T-helper 2 cell (primary cell): ENCODE results near the gene GALNTL6.
"Not testable (repeated sequence)": the region's sequence is repeated elsewhere in the genome, so short reads cannot be mapped to it uniquely, and the experiment has no call there.

Source experiments
- DNase-seq, 5 experiments: peaks; one replicate each; pipeline versions ENCODE4 v3.0.0 to v3.0.0-alpha.2; 2012 to 2022

GALNTL6 gene

DNA sequence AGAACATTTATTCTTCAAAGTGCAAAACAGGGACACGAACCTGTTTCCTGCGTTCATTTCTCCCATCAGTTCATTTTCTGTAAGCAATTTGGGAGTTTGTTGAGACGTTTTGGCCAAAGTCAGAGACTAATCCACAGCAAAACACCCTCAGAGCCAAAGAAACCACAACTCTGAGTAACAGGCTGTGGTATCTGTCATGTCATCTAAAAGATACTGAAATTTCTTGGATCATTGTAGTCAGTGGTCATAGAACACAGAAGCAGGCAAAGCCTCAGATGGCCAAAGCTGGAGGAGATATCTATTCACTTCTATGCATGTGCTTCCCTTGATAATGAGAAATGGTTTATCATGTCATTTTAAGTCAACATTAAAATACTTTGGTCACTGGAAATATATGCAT, 869.8 kb downstream of the GALNTL6 start:
- no peak for DNase-seq

DNA sequence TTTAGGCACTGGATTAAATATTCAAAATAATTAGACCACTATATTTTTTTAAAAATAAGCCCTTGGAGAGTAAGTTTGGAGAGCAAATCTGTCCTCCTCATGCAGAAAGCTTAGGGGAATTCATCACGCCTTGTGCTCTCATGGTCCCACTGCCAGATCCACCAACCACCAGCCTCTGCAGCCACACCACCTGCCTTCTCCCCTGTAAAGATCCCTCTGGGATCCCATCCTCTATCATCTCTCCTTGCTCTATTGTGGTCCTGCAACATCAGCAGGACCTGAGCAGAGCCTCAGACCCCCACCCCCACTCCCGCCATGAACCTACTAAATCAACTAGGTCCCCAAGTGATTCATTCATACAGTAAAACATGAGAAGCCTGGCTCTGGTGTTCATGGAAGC, 872.8 kb downstream of the GALNTL6 start:
- DNase-seq = no peak

DNA sequence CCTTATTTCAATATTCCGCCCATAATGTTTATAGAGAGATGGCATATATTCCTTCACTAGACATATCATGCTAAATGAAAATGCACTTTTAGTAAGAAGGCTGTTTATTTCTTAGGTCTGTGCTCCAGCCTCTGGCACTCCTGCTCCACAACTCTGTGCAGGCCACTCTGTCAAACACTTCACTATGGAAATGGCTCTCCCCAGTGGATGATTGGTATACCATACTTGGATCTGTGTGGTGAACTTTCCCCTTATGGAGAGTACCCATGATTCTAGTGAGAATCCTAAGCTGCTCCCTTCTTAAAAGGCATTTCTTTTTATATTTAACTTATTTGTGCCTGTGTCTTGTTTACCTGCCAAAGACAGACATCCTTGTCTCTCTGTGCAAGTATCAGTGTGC, 875.3 kb downstream of the GALNTL6 start:
- no peak for DNase-seq

DNA sequence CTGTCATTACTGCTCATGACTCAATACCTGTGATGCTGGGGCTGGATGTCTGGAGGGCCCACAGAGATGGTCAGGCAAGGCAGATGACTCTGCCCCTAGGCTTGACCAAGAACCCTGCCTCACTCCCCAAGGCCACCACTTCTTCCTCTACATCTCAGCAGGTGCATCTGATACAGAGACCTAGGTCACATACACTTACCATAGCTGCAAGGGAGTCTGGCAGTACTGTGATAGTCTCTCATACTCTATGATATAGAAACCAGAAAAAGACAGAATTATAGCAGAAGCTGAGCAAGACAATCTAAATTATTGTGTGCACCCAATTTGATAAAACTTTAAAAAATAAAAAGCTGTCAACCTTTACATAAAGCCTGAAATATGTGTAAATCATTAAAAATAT, 878.3 kb downstream of the GALNTL6 start:
- no peak for DNase-seq

DNA sequence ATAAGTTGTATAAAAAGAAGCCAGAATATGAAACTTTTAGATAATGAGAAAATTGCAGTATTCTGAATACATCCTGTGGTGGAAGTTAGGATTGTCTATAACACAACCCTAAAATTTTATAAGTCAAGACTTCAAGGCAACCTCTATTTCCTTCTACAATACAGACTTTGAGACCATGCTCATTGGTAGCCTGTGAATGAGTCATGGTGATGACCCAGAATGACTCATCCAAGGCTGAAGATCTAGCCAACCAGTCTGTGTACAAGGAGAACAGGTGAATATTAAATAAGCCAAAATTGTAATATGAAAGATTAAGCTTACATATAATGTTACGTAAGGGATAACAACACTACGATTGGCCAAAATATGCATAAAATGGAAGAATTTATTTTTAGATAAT, 879.5 kb downstream of the GALNTL6 start:
- DNase-seq = no peak

DNA sequence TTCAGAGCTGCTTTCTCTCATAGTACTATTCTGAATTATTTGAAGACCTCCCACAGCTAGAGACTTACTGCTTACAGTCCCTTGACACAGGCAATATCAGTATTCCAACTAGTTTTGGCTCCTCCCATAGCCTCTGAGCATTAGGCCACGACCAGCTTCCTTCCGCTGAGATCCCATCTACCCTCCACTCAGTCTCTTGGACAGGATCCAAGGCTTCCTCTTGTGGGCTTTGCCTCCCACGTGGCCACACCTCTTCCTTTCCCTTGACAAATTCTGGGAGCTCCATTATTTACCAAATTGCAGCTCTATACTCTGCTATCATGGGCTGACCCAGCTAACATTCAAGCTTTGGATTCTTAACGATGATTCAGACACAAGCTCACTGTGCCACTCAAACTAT, 885.1 kb downstream of the GALNTL6 start:
- DNase-seq = no peak

DNA sequence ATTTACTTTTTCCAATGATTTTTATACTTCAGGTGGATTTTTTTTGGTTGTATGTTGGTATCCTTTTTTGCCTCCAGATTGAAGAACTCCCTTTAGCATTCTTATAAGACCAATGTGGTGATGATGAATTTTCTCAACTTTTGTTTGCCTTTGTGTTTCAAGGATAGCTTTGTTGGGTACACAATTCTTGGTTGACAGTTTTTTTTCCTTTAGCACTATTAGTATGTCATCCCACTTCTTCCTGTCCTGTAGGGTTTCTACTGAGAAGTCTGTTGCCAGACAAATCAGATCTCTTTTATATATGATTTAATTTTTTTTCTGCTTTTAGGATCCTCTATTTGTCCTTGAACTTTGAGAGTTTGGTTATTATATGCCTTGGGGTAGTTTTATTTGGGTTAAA, 892.4 kb downstream of the GALNTL6 start:
- no peak for DNase-seq

DNA sequence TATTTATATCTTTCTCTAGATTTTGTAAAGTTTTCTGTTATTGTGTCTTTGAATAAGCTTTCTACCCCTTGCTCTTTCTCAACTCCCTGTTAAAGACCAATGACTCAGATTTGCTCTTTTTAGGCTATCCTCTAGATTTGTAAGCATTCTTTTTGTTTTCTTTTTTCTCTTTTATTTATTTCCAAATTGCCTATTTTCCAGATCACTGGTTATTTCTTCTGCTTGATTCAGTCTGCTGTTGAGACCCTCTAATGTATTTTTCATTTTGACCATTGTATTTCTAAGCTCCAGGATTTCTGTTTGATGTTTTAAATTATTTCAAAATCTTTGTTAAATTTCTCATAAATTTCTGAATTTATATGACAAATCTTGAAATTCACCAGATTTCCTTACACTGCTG, 892.8 kb downstream of the GALNTL6 start:
- no peak for DNase-seq

DNA sequence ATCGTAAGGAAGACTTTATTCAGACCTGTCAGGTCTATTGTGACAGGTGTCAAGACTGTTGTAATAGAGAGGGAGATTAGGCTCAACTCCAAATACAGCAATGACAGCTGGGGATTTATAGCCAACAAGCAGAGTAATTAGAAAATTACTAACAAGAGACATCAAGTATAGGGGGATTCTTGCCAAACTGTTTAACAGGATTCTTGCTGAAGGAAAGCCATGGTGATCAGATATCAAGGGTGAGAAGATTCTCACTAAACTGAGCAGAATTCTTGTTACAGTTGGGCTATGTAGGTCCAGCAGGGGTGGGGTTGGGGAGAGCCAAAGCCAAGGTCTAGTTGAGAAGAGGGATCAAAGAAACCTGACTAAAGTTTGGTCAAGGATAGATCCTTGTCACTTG, 894.4 kb downstream of the GALNTL6 start:
- DNase-seq = no peak

DNA sequence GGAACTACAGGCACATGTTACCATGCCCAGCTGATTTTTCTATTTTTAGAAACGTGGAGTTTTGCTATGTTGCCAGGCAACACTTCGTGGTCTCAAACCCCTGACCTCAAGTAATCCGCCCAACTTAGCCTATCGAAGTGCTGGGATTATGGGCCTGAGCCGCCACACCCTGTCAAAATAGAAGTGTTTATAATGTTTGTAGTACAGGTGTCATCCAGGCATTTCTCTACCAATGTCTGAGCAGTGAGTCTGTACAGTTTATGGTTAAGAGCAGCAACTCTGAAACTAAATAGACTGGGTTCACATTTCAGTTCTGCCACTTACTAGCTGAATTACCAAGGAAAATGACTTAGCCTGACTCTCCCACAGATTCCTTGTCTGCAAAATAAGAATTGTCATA, 895.0 kb downstream of the GALNTL6 start:
- no peak for DNase-seq

DNA sequence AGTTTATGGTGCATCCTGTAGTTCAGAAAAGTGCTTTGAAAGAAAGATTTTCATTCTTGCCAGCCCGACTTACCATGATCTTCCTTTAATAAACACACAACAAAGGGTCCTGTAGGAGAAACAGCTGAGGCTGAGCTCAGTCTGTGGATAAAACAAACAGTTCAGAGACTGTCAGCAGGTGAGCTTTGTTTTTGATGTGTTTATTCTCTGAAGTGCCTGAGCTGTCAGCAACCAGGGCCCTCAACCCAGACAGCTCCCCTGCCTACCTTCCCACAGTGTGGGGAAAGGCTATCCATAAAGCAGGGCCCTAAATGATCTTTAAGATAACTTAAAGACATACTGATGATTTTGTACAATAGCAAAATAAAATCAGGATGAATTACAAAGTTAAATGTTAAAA, 896.2 kb downstream of the GALNTL6 start:
- DNase-seq = no peak

DNA sequence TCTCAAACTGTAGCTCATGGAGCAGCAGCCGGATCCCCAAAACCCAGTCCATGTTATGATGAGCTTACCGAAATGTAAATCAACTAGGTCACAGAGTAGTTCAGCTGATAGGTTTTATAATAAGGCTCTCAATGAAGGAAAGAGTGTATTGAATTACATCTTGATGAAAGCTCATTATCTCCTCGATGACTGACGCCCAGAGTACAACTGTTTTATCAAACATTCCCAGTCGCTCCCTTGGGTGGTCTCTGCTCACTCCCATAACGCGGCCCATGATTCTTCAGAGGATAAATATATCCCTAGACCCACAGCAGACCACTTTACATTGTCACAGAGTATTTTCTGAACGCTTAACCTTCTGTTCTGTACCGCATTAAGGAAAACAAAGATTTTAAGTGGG, 903.1 kb downstream of the GALNTL6 start:
- no peak for DNase-seq

DNA sequence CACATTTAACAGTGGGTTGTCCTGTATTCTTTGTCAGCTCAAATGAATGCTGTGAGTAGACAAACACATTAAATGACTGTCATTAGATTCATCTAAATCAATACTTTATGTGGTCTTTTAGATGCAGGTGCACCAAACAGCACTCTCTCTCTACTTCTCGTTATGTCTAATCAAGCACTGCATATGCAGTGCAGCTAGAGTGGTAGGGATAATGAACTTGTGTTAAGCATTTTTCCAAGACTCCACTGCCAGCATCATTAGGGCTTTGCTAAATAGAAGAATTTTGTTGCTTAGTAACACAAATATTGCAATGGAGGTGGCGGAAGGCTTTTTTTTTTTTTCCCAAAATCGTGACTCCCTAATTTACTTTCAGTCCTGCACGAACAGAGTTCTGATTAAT, 908.5 kb downstream of the GALNTL6 start:
- no peak for DNase-seq

DNA sequence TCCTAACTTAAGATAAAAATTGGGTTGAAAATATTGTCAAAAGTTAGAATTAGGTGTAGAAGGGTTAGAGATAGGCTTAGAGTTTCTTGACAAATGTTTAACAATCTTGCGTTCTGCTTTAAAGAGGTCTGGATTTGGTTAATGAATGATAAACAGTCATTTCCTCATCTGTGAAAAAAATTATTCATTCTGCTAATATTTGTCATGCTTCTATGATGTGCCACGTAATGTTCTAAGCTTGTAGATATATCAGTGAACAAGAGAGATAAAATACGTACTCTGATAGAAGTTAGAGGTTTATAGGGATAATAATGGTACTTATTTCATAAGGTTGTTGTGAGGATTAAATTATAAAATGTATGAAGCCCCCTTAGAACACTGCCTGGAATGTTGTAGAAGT, 912.4 kb downstream of the GALNTL6 start:
- DNase-seq = no peak

DNA sequence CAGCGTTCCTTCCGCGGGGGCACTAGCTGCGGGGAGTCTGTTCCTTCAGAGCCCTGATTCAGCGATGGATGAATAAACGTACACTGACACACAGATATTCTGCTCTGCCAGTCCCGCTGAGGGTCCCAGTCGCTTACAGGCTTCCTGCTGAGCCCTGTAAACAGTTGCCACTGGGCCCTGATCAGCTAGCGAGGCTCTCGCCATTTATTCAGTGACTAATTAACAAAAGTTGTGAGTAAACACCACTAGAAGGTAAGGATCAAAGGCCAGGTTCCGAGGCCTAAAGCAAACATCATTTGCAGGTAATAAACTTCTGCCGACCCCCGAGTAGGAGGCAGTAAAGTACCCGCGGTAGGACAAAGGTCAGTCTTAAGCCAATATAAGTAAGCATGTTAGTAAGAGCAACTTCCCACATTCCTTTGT, 912.8 kb downstream of the GALNTL6 start:
- no peak for DNase-seq

DNA sequence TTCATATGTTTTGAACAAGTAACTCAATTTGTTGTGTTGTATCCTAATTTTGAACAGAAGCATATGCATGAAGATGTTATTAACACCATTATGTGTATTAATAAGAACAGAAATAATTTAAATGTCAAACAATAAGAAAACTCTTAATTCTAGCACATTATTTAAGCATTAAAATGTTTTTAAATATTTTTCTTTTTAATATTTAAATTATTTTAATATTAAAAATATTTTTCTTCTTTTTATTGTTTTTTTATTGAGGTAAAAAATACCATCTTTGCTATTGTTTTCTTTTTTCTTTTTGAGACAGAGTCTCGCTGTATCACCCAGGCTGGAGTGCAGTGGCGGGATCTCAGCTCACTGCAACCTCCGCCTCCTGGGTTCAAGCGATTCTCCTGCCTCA, 914.4 kb downstream of the GALNTL6 start:
- no peak for DNase-seq

DNA sequence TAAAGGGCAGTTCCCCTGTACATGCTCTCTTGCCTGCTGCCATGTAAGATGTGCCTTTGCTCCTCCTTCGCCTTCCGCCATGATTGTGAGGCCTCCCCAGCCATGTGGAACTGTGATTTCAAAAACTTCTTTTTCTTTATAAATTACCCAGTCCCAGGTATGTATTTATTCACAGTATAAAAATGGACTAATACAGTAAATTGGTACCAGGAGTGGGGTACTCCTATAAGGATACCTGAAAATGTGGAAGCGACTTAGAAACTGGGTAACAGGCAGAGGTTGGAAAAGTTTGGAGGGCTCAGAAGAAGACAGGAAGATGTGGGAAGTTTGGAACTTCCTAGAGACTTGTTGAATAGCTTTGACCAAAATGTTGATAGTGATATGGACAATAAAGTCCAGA, 920.4 kb downstream of the GALNTL6 start:
- DNase-seq = not testable (repeated sequence)

DNA sequence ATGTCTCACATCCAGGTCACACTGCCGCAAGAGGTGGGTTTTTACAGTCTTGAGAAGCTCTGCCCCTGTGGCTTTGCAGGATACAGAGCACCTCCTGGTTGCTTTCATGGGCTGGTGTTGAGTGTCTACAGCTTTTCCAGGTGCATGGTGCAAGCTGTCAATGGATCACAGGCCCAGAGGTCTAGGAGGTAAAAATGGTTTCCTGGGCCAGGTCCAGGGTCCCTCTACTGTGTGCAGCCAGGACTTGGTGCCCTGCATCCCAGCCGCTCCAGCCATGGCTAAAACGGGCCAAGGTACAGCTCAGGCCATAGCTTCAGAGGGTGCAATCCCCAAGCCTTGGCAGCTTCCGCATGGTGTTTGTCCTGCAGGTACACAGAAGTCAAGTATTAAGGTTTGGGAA, 921.4 kb downstream of the GALNTL6 start:
- no peak for DNase-seq

DNA sequence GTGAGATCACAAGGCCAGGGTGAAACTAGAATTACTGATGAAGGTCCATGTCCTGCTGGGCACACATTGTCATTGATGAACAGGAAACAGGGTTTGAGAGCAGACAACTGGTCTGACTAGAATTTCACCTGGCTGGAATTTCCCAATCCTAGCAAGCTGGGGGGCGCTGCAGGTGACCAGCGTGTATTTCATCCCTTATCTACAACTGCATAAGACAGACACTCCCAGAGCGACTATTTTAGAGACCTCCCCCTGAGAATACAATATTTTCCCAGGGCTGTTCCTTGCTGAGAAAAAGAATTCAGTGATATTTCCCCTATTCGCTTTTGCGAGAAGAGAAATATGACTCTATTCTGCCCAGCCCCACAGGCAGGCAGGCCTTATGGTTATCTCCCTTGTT, 922.8 kb downstream of the GALNTL6 start:
- no peak for DNase-seq

DNA sequence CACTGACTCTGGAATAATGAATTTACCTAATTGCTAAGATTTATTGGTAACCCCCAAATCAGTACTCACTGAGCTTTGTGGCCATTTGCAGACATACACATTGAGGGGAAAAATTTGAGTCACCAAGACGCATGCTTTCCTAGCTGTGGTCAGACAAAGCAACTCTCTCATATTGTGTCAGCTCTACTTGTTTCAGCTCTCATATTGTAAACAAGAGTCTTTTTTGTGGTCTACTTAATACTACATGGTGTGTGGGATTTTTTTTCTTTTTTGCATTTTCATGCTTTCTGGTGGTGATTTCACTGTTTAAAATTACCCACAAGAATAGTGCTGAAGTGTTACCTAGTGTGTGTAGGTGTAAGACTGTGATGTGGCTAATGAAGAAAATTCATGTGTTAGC, 927.2 kb downstream of the GALNTL6 start:
- DNase-seq = peak in 1 of 5 experiments; percentile 5

DNA sequence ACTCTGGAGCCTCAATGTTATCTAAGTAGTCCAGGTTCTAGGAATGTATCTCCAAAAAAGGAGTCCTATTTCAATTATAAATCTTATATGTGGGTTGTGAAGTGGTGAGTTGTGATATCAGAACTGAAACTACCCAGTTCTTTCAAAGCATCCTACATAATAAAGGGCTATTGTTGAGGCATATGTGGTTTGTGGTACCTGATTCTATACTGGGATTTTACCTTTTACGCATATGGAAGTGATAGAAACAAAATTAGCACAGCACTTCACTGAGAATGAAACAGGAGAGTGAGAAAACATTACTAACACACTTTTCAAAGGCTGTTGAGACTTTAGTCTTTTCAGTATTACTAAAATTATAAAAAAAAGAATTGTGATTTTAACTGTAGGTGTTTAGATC, 937.7 kb downstream of the GALNTL6 start:
- DNase-seq = peak in 1 of 5 experiments; percentile 10

DNA sequence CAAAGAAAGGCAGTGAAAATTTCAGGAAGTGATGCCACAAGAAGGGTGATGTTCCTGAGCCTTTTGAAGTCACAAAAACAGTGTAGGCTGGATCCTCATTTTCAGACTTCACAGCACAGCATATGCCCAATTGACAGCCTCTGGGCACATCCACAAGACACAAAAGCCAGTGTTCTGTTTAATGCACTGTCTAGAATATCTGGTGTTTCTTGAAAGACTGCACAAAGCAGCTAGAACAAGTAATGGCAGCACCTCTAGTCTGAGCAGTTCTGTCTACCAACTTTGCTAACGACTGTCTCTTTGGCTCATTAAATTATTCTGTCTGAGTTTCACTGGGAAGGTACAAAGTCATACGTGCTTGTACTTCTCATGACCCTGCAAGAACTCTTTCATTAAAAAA, 938.3 kb downstream of the GALNTL6 start:
- DNase-seq = no peak

DNA sequence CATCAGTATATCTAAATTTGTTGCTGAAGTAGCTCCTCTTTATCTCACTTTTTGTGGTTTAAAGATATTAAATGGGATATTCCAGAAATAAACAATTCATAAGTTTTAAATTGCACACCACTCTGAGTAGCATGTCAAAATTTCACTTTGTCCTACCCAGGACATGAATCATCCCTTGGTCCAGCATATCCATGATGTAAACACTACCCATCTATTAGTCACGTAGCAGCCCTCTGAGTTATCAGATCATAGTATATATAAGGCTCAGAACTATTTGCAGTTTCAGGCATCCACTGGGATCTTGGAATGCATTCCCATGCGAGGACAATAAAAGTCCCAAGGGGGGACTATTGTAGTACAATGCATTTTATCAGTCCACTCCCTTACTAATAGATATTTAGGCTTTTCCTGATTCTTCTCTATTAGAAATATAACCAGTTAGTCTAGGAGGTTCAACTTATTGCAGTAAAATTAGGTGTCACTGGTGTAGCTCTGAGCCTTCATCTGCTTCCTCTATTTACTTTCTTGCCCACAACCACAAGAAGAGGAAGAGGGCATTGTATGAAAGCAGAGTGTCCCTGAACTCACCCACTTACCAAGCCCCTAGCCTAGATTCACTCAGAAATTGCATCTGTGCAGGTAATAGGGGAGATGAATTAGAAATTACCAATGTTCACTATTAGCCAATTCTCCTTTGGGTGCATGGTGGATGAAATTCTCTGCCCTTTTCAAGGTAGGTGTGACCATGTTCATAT, 945.6 kb downstream of the GALNTL6 start:
- DNase-seq = no peak

DNA sequence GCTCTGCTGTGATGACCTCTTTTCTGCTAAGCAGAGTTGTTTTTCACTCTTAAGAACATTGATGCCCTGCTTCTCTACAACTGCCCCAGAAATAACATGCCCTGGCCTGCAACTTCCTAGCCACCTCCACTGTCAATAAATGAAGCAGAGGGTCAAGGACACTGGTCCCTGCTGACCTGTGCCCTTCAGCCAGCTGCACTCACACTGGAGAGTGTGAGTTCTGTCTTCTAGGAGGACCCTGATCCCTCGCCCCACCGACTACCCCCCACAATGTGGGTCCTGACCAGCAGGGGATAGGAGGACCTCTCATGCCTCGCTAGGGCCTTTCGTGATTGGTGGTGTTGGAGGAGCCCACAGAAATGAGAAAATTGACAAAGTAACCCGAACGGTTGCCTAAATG, 947.3 kb downstream of the GALNTL6 start:
- no peak for DNase-seq

DNA sequence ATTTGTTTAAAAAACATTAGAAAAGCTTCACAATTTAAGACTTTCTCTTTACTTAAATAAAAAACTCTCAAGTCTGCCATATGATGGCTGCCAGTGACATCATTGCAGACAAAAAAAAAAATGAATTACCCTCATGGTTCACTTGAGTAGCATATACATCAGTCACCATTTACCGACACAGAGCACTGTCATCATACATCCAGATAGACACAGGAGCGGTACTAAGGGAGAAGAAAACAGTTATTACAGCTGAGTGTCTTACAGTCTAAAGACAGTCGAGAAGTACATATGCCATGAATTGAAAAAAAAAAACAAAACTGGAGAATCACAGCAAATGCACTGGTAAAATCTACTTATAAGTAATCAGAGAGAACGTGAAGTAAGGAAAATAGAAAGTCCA, 949.7 kb downstream of the GALNTL6 start:
- DNase-seq = no peak
